ENCODE measurements around the gene SYNPO2L. TPM values are rescaled to one million over a fixed set of nuclear protein-coding genes. Genes with fewer than 3 reads are reported as not detected.

SYNPO2L gene
- total and polyA plus RNA-seq, 9 of the 15 experiments (the other 6 are each of a cell fraction or from before 2014, with no cell fraction given), result 0.03 to 0.07 TPM; not detected in 7

DNA sequence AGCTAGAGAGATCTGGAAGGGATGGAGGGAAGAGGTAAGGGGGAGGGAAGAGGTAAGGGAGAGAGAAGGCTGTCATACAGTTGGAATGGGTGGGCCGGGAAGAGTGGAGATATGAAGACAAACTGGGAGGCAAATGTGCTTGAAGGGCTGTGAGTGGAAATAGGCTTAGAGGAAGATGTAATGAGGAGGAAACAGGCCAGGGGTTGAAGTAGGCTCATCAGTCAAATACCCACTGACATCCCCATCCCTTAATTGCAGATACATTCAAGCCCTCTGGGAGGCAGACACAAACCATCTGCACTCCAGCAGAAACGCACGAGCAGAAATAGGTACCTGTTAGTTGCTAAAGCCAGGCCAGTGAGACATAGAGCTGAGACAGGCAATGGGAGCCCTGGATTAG lies 2.1 kb downstream of the SYNPO2L start (continued):
- TF ChIP-seq ZNF121 (CRISPR knock-in tag; conservative IDR thresholded peaks at IDR 0.05) (no peak), KDM1A (IDR thresholded peaks at IDR 0.05) (peak in 1 of 2 experiments; percentile 44; a peak in 3 of 4 replicates), DNMT1 (IDR thresholded peaks at IDR 0.05) (0 out of 2 replicates have a peak, but pooled peaks have one; percentile 64), CBX5 (IDR thresholded peaks at IDR 0.05; ENCODE audit: borderline replicate concordance, low read depth) (no peak), YBX1 (IDR thresholded peaks at IDR 0.05) (no peak), CC2D1A (IDR thresholded peaks at IDR 0.05) (peak; percentile 74), RB1 (IDR thresholded peaks at IDR 0.05; ENCODE audit: low read depth) (peak; percentile 75; the same call in 1 of the 2 replicates), HDAC2 (IDR thresholded peaks at IDR 0.05) (peak; percentile 60; the same call in 1 of the 2 replicates), SLC30A9 (CRISPR knock-in tag; IDR thresholded peaks at IDR 0.05) (no peak), LEF1 (IDR thresholded peaks at IDR 0.05) (no peak), NRF1 (conservative IDR thresholded peaks at IDR 0.05 in 1 of 2, IDR thresholded peaks at IDR 0.05 in 1 of 2) (0 out of 4 replicates have a peak, but pooled peaks of 1 of the 2 experiments have one; percentile 14), HDAC1 (IDR thresholded peaks at IDR 0.05) (peak in 1 of 2 experiments; percentile 60; a peak in 1 of 4 replicates), RAD21 (CRISPR knock-in tag; conservative IDR thresholded peaks at IDR 0.05 in 1 of 2, IDR thresholded peaks at IDR 0.05 in 1 of 2) (peak; percentile 88 to 94), HCFC1 (IDR thresholded peaks at IDR 0.05; ENCODE audit: low read depth, low read length) (no peak), ARID1B (IDR thresholded peaks at IDR 0.05) (0 out of 2 replicates have a peak, but pooled peaks have one; percentile 26)
- TF ChIP-seq, protein P1, sequence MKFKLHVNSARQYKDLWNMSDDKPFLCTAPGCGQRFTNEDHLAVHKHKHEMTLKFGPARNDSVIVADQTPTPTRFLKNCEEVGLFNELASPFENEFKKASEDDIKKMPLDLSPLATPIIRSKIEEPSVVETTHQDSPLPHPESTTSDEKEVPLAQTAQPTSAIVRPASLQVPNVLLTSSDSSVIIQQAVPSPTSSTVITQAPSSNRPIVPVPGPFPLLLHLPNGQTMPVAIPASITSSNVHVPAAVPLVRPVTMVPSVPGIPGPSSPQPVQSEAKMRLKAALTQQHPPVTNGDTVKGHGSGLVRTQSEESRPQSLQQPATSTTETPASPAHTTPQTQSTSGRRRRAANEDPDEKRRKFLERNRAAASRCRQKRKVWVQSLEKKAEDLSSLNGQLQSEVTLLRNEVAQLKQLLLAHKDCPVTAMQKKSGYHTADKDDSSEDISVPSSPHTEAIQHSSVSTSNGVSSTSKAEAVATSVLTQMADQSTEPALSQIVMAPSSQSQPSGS (CRISPR knock-in tag; IDR thresholded peaks at IDR 0.05), result no peak
- TF ChIP-seq, protein P2, sequence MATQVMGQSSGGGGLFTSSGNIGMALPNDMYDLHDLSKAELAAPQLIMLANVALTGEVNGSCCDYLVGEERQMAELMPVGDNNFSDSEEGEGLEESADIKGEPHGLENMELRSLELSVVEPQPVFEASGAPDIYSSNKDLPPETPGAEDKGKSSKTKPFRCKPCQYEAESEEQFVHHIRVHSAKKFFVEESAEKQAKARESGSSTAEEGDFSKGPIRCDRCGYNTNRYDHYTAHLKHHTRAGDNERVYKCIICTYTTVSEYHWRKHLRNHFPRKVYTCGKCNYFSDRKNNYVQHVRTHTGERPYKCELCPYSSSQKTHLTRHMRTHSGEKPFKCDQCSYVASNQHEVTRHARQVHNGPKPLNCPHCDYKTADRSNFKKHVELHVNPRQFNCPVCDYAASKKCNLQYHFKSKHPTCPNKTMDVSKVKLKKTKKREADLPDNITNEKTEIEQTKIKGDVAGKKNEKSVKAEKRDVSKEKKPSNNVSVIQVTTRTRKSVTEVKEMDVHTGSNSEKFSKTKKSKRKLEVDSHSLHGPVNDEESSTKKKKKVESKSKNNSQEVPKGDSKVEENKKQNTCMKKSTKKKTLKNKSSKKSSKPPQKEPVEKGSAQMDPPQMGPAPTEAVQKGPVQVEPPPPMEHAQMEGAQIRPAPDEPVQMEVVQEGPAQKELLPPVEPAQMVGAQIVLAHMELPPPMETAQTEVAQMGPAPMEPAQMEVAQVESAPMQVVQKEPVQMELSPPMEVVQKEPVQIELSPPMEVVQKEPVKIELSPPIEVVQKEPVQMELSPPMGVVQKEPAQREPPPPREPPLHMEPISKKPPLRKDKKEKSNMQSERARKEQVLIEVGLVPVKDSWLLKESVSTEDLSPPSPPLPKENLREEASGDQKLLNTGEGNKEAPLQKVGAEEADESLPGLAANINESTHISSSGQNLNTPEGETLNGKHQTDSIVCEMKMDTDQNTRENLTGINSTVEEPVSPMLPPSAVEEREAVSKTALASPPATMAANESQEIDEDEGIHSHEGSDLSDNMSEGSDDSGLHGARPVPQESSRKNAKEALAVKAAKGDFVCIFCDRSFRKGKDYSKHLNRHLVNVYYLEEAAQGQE (IDR thresholded peaks at IDR 0.05; ENCODE audit: borderline replicate concordance), result peak; percentile 79
- TF ChIP-seq, protein P2 (CRISPR knock-in tag; IDR thresholded peaks at IDR 0.05; ENCODE audit: low read depth), result no peak
- TF ChIP-seq, protein P3, sequence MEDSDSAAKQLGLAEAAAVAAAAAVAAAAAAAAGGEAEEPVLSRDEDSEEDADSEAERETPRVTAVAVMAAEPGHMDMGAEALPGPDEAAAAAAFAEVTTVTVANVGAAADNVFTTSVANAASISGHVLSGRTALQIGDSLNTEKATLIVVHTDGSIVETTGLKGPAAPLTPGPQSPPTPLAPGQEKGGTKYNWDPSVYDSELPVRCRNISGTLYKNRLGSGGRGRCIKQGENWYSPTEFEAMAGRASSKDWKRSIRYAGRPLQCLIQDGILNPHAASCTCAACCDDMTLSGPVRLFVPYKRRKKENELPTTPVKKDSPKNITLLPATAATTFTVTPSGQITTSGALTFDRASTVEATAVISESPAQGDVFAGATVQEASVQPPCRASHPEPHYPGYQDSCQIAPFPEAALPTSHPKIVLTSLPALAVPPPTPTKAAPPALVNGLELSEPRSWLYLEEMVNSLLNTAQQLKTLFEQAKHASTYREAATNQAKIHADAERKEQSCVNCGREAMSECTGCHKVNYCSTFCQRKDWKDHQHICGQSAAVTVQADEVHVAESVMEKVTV (CRISPR knock-in tag; IDR thresholded peaks at IDR 0.05), result peak; percentile 77
